HK-2 (cell line): ENCODE data around the gene SEMA5A.
A peak's percentile ranks its signal among the peaks of the same experiment; 100 is the strongest.

Experiments
- DNase-seq: peaks from one replicate; pipeline ENCODE4 v3.0.0-alpha.2; 2018; ENCODE audit not compliant: unreplicated experiment

SEMA5A gene

GRCh38 chr5:9278921-9279603 lies 266.8 kb downstream of the SEMA5A start:
- no peak for DNase-seq

DNA sequence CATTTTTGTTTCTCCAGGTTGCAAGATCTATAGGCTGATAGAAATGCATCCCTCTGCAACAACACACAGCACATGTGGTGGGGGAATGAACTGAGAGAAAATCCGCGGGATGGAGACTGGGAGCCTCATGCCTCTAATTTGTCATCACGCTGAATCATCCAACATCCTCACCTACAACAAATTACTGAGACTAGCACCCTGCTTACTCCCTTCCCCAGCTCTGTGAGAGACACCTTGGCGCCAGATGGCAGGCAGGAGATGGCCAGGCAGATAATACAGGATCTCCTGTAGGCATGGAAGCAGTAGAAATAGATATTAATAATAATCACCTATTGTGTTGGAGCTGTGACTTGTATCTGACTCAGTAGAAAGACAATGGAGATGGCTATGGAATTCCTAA lies 276.9 kb downstream of the SEMA5A start:
- no peak for DNase-seq

GRCh38 chr5:9268226-9268625 lies 277.6 kb downstream of the SEMA5A start:
- DNase-seq: no peak

DNA sequence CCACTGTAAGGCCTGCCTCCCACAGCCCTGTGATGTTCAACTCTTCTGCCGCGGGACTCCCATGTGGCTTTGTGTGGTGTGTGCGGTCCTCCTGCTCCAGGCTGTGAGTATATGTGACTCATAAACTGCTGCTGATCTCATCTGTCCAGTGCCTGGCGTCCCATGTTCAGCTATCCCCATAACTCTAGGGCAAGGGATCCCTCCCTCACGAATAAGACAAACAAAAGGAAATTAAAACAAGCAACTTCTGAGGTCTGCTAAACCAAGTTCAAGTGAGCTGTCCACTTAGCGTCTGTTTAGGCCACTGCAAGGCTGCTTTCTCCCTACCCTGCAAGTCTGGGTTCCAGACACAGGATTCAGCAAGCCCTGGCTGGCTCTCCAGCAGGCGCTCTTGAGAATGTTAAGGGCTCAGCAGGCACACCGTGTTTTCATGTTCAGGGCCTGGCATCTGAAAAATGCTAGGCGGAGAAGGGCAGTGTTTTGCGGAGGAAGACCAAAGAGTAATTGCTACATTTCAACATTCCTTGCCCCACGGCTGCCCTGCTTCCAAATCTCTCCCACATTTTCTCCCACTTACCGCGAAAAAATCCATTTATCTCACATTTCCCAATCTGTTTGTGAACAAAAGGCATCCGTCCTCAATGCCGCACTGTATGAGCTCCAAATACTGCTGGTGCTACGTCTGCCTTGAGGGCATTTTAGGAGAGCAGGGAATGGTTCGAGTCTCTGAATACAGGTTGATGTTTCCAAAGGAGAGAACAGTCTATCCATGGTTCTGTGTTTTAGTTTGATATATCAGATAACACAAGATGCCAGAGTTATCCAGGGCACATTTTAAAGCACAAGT lies 280.2 kb downstream of the SEMA5A start:
- peak; percentile 10 for DNase-seq

GRCh38 chr5:9264301-9264700 lies 281.6 kb downstream of the SEMA5A start:
- no peak for DNase-seq

- no peak for DNase-seq
Measured at GRCh38 chr5:9263656-9264055, 282.2 kb downstream of the SEMA5A start.

GRCh38 chr5:9251379-9251980 lies 294.4 kb downstream of the SEMA5A start:
- DNase-seq: no peak

GRCh38 chr5:9249231-9249630 lies 296.6 kb downstream of the SEMA5A start:
- no peak for DNase-seq

DNA sequence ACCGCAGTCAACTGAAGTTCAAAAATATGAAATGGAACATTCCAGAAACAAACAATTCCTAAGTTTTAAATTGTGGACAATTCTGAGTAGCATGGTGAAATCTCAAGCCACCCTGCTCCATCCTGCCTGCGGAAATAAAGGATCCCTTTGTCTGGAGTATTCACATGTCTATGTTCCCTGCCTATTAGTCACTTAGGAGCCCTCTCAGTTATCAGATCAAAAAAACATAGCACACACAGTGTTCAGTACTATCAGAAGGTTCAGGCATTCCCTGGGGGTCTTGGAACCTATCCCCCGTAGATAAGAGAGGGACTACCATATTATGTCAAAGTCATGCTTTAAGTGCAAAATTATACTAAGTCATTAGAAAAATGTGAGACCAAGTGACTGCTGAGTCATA lies 300.8 kb downstream of the SEMA5A start:
- no peak for DNase-seq

- DNase-seq: no peak
Measured at GRCh38 chr5:9244417-9244816, 301.5 kb downstream of the SEMA5A start.

- no peak for DNase-seq
Measured at GRCh38 chr5:9241479-9242305, 304.2 kb downstream of the SEMA5A start.

- DNase-seq: no peak
Measured at GRCh38 chr5:9240431-9240830, 305.4 kb downstream of the SEMA5A start.

GRCh38 chr5:9239626-9240025 lies 306.2 kb downstream of the SEMA5A start:
- DNase-seq: no peak

- no peak for DNase-seq
Measured at GRCh38 chr5:9239071-9239470, 306.8 kb downstream of the SEMA5A start.

DNA sequence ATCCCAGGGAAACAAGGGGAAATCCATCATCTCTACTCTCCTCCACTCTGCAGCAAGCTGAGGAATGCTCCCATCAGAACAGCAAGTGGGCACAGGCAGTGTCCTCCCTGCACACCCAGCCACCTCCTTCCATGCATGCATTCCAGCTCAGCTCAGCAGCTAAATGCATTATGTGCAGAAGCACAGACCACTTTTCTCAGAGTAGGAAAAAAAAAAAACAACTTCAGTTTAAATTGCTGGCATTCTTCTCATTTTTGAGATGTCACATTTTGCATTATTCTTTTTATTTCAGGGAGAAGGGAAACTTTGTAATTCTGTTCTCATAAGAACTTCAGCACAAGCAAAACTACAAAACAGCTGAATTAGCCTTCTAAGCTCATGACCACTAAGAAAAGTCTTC lies 312.2 kb downstream of the SEMA5A start:
- DNase-seq: no peak

DNA sequence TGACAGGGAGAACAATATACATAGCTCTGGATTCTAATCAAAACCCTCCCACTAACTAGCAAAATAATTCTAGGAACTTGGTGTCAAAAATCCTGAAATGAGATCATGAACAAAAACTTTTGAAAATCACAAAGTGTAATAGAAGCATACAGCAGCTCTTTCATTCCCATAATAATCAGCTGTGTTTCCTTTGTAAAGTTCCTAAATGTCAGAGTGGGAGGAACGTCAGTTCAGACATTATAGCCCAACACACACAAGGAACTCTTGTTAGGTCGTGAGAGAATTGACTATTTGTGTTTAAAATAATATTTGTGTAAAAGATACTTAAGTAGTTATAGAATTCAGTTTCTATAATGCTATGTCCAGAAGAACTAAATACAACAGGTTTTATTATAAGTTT lies 312.8 kb downstream of the SEMA5A start:
- DNase-seq: no peak

DNA sequence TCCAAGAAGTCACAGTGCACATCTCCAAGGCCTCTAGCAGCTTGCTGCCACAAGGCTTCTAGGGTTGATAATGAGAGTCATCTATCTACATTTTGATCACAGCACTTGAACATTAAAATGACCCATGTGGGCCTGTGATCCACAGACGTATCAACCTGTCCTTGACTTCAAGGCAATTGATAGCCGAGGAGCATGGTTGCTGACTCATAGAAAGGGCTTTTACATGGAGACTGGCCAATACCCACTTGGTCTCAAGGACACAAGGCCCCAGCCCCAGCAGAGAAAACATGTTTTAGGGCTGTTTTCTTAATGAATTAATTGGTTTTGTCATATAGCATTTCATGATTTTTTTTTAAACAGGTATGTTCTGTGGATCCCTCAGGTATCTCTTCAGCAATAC lies 314.0 kb downstream of the SEMA5A start:
- DNase-seq: no peak

- DNase-seq: no peak
Measured at GRCh38 chr5:9230355-9230754, 315.5 kb downstream of the SEMA5A start.

DNA sequence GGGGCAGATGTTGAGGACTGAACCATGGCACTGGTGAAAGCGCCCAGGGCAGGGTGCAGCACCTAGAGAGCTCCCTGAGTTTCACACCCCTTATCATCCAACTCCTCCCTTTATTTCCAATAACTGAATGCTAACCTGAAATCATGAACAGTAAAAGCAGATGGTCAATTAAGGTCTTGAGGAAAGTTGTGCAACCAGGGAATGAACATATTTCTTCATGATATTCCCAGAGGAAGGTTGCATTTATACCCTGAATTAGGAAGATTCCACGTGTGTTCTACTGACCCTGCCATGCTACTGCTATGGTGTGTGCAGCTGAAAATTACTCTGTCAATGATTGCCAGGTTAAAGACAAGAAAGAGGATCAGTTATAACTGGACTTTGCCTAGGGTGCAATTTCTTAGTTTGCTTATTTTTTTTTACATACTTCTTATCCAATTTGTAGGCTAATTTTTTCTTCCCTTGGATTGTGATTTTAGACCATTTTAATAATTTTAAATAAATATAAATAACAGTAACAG lies 319.8 kb downstream of the SEMA5A start:
- no peak for DNase-seq

GRCh38 chr5:9222054-9222976 lies 323.6 kb downstream of the SEMA5A start:
- no peak for DNase-seq

GRCh38 chr5:9218358-9218757 lies 327.5 kb downstream of the SEMA5A start:
- DNase-seq: no peak
